Memory B cell (primary cell): ENCODE results near the gene CD53.
"Not testable (repeated sequence)": the region's sequence is repeated elsewhere in the genome, so short reads cannot be mapped to it uniquely, and the experiment has no call there.

ENCODE experiments used
- ATAC-seq: fragments of 150-1000 bp; cut with Tn5 transposase; 2 replicates; pipeline ENCODE4 v1.10.0; 2021; ENCODE audit warnings: low read depth, mild to moderate bottlenecking, moderate library complexity
- DNase-seq, 2 donors: peaks; one replicate each; pipeline ENCODE4 v3.0.0; 2022; ENCODE audit warnings: low spot score in 2 of 2
- H3K27ac Mint-ChIP-seq: one replicate; pipeline ENCODE4 v1.8.0; 2022; ENCODE audit warnings: mild to moderate bottlenecking, moderate library complexity, mixed read lengths
- H3K27me3 Mint-ChIP-seq: one replicate; pipeline ENCODE4 v1.8.0; 2022; ENCODE audit warnings: mixed read lengths
- H3K36me3 Mint-ChIP-seq: one replicate; pipeline ENCODE4 v1.8.0; 2022; ENCODE audit warnings: mild to moderate bottlenecking, mixed read lengths
- H3K4me1 Mint-ChIP-seq: one replicate; pipeline ENCODE4 v1.8.0; 2022; ENCODE audit warnings: mixed read lengths
- H3K4me3 Mint-ChIP-seq: one replicate; pipeline ENCODE4 v1.8.0; 2022; ENCODE audit warnings: mild to moderate bottlenecking, moderate library complexity, mixed read lengths
- H3K9me3 Mint-ChIP-seq: one replicate; pipeline ENCODE4 v1.8.0; 2022; ENCODE audit warnings: mixed read lengths

CD53 gene, protein sequence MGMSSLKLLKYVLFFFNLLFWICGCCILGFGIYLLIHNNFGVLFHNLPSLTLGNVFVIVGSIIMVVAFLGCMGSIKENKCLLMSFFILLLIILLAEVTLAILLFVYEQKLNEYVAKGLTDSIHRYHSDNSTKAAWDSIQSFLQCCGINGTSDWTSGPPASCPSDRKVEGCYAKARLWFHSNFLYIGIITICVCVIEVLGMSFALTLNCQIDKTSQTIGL

DNA sequence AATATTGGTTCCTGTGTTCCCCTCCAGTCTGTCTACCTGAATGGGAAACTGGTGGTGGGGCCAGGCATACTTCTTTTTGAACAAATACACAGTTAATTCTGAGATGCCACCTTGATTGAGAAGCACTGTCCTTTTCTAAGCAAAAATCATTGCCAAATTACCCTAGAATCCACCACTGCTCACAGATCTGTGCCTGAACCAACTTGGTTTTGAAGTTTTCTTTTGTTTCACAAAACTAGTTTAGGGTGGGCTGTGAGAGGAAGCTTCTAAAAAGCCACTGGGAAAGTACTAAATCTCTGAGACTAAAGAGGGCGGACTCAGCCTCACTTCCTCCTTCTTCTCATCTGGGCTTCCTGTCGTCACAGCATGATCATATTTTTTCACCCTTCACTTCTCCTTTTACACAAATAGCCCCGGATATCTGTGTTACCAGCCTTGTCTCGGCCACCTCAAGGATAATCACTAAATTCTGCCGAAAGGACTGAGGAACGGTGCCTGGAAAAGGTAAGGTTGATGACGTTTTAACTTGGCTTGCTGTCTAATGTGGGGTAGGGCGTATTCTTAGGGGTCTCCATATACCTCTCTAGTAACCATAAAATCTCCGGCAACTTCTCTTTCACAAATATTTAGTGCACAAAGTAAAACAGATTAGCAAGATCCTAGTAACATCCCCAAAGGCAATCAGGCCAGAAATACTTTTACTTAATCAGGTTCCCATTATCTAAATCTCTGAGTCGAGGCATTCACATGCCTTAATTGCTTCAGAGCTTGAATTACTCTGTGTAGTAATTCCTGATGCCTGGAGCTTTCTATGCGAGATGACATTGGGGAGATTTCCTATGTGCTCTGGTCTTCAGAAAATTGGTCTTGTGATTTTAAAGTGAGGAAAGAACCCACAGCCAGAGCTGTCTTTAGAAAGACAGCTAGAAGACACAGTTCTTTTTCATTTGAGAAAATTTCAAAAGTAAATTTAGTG lies at the start of gene CD53:
Gene CD53 (plus strand): TSS at position 404 of the 976 bp plus-strand sequence. CDS start 18,261 bp downstream, outside the sequence.
- Mint-ChIP-seq H3K4me3 (peak within 1 kb of the TSS; percentile 99), H3K27me3 (no peaks in the 10 kb centered on the region), H3K4me1 (peaks cover 45% of the 10 kb centered on the region), H3K36me3 (peaks cover 34% of the 10 kb centered on the region), H3K9me3 (no peaks in the 10 kb centered on the region), H3K27ac (peak within 1 kb of the TSS; percentile 91)
- ATAC-seq (peak; percentile 80), DNase-seq (peak; percentile 53 to 74)

DNA sequence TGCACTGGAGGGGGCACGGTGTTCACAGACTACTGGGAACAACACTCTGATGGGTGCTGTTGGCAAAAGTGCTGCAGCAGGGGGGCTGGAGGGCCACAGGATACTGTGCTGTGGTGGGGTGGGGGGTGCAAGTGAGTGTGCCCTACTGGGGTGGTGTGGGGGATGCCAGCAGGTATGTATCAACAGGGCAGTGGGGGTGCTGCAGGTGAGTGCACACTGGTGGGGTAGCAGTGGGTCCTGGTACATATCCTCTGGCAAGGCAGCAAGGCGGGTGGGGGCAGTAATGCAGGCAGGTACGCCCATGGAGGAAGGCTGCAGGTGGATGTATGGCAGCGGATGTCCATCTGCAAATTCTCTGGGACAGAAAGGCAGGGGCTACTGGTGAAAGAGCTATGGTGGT lies 48.8 kb upstream of the CD53 start:
- H3K36me3 Mint-ChIP-seq = no peaks in the 10 kb centered on the region
- H3K27ac Mint-ChIP-seq = no peak overlapping the region
- ATAC-seq (no peak), DNase-seq (no peak)
- no peak overlapping the region for H3K4me3 Mint-ChIP-seq
- H3K27me3 Mint-ChIP-seq = no peaks in the 10 kb centered on the region
- peaks cover 3% of the 10 kb centered on the region for H3K9me3 Mint-ChIP-seq
- H3K4me1 Mint-ChIP-seq = peaks cover 26% of the 10 kb centered on the region

DNA sequence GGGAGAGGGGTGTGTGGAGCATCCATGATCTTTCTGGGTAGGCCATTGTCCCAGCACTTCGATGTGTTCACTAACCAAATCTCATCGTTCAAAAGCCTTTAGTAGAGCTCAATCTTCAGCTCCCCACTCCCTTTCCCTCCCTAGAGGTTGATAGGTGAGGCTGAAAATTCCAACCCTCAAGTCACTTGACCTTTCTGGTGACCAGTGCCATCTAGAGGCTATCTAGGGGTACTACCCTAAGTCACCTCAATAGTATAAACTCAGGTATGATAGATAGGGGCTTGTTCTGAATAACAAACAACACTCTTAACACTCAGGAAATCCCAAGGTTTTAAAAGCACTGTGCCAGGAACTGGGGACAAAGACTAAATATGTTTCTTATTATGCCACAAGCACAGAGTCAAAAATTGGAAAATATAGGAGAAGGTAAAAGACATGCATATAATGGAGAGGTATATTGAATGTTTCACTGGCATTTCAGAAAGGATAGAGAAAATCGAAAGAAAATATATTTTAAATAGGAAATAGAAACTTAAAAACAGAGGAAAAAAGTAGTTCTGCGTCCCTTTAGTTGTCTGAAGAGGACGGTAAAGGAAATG lies 42.9 kb upstream of the CD53 start:
- Mint-ChIP-seq H3K27me3 (no peaks in the 10 kb centered on the region), H3K9me3 (no peaks in the 10 kb centered on the region), H3K4me3 (no peak overlapping the region), H3K36me3 (peaks cover 2% of the 10 kb centered on the region), H3K4me1 (peaks cover 27% of the 10 kb centered on the region), H3K27ac (no peak overlapping the region)
- DNase-seq (peak; percentile 32 to 53), ATAC-seq (peak; percentile 88)

DNA sequence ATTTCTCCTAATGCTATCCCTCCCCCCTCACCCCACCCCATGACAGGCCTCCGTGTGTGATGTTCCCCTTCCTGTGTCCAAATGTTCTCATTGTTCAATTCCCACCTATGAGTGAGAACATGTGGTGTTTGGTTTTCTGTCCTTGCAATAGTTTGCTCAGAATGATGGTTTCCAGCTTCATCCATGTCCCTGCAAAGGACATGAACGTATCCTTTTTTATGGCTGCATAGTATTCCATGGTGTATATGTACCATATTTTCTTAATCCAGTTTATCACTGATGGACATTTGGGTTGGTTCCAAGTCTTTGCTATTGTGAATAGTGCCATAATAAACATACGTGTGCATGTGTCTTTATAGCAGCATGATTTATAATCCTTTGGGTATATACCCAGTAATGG lies 39.2 kb upstream of the CD53 start:
- not testable (repeated sequence) for H3K4me1 Mint-ChIP-seq, H3K27me3 Mint-ChIP-seq, H3K4me3 Mint-ChIP-seq, DNase-seq, H3K9me3 Mint-ChIP-seq, H3K27ac Mint-ChIP-seq, ATAC-seq, H3K36me3 Mint-ChIP-seq

- H3K4me3 Mint-ChIP-seq = no peak overlapping the region
- ATAC-seq (no peak), DNase-seq (no peak)
- H3K36me3 Mint-ChIP-seq = no peaks in the 10 kb centered on the region
- H3K27me3 Mint-ChIP-seq = no peaks in the 10 kb centered on the region
- H3K9me3 Mint-ChIP-seq = peaks cover 2% of the 10 kb centered on the region
- H3K27ac Mint-ChIP-seq = no peak overlapping the region
- H3K4me1 Mint-ChIP-seq = peaks cover 10% of the 10 kb centered on the region
Observed at GRCh38 chr1:110846861-110847260, 26.1 kb upstream of the CD53 start.

DNA sequence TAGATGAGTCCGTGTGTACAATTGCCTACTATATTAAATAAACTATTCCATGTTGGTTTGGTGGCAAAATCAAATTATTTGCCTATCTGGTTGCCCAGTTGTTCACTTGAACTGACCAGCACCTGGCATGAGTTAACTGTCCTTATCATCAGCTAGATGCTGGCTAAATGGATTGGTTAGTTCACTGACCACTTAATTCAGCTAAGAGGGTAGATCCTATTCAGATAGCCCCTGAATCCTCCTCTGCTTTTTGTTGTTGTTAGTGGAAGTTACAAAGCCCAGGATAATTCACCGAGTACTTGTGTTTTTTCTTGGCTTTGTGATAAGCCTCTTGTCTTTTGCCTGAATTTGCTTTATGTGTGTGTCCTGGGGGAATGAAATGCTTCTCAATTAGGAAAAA lies 22.8 kb upstream of the CD53 start:
- ATAC-seq = no peak
- Mint-ChIP-seq H3K36me3 (no peaks in the 10 kb centered on the region), H3K4me1 (peaks cover 7% of the 10 kb centered on the region), H3K27ac (no peak overlapping the region), H3K27me3 (no peaks in the 10 kb centered on the region), H3K4me3 (no peak overlapping the region), H3K9me3 (no peaks in the 10 kb centered on the region)
- no peak for DNase-seq

DNA sequence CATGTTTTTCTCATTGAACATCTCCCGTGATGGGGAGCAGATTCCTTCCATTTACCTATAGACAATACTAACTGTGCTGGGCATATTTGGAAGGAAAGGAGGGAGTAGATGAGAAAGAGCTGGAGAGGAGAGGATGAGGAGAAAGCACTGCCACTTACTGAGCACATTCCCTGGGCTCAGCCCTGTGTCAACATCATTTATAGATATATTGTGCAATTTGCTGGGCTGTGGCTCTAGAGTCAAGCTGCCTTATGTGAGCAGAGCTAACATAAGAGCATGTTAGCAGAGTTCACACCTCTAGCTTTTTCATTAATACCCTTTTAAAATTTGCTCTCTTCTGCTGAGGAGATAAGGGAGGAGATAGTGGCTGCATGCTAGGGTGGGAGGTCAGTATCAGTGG lies 22.3 kb upstream of the CD53 start:
- ATAC-seq (no peak), DNase-seq (no peak)
- Mint-ChIP-seq H3K27me3 (no peaks in the 10 kb centered on the region), H3K36me3 (no peaks in the 10 kb centered on the region), H3K27ac (no peak overlapping the region), H3K9me3 (no peaks in the 10 kb centered on the region), H3K4me3 (no peak overlapping the region), H3K4me1 (peaks cover 8% of the 10 kb centered on the region)

GRCh38 chr1:110853135-110853534 lies 19.8 kb upstream of the CD53 start:
- no peak overlapping the region for H3K27ac Mint-ChIP-seq
- no peaks in the 10 kb centered on the region for H3K27me3 Mint-ChIP-seq
- H3K4me1 Mint-ChIP-seq = peaks cover 12% of the 10 kb centered on the region
- H3K9me3 Mint-ChIP-seq = no peaks in the 10 kb centered on the region
- ATAC-seq (no peak), DNase-seq (no peak)
- no peaks in the 10 kb centered on the region for H3K36me3 Mint-ChIP-seq
- H3K4me3 Mint-ChIP-seq = no peak overlapping the region

- H3K36me3 Mint-ChIP-seq = no peaks in the 10 kb centered on the region
- DNase-seq (no peak), ATAC-seq (no peak)
- no peak overlapping the region for H3K27ac Mint-ChIP-seq
- no peak overlapping the region for H3K4me3 Mint-ChIP-seq
- no peaks in the 10 kb centered on the region for H3K27me3 Mint-ChIP-seq
- peaks cover 31% of the 10 kb centered on the region for H3K4me1 Mint-ChIP-seq
- H3K9me3 Mint-ChIP-seq = peaks cover 2% of the 10 kb centered on the region
Observed at GRCh38 chr1:110856410-110856809, 16.5 kb upstream of the CD53 start.

DNA sequence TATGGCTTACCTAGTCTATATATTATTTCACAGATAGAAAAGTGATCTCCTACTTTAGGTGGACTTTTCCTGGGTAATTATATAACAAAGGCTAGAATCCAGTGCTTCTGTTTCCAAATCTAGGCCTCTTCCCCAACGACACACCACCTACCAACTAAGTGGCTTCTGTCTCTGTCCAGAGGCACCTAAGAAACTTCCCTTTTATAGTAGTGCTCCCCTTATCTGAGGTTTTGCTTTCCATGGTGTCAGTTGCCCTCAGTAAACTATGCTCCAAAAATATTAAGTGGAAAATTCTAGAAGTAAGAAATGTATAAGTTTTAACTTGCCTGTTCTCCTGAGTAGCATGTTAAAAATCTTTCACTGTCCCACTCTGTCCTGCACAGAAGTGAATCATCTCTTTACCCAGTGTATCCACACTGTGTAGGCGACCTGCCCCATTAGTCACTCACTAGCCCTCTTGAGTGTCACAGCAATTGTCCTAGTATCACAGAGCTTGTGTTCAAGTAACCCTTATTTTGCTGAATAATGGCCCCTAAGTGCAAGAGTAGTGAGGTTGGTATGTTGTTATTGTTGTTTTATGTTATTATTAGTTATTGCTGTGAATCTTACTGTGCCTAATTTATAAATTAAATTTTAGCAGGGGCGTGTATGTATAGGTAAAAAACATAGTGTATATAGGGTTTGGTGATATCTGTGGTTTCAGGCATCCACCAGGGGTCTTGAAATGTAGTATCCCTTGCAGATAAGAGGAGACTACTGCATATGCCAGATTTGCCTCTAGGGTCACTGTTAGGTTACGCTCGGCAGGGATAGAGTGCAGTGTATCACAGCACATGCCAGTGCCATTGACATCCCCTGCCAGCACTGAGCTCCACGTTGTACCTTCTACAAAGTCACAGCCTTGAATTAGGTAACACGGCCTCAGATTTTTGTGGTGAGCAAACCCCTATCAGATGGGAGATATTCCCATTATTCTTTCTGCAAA lies 14.7 kb upstream of the CD53 start:
- peak overlapping the region; percentile 79 for H3K27ac Mint-ChIP-seq
- peaks cover 2% of the 10 kb centered on the region for H3K9me3 Mint-ChIP-seq
- H3K27me3 Mint-ChIP-seq = no peaks in the 10 kb centered on the region
- peak overlapping the region; percentile 47 for H3K4me3 Mint-ChIP-seq
- H3K4me1 Mint-ChIP-seq = peaks cover 34% of the 10 kb centered on the region
- H3K36me3 Mint-ChIP-seq = peaks cover 2% of the 10 kb centered on the region
- peak; percentile 70 for ATAC-seq
- no peak for DNase-seq

DNA sequence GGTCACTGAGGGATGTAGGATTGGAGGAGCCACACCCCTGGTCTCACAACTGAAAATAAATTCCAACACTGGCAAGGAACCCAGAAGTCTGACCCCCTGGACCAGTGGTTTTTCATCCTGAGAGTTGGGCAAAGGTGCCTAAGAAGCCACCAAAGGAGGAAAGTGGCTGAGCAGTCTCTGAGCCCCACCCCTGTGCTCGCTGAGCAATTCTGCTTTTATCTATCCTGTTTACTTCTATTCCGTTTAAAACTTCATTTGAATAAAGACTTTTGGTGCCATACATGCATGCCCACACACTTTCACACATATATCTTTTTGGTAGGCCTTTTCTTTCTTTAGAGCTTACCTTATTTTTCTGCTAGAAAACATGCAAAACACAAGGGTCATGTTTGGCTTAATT lies 13.9 kb upstream of the CD53 start:
- H3K4me3 Mint-ChIP-seq = peak overlapping the region; percentile 52
- peak overlapping the region; percentile 79 for H3K27ac Mint-ChIP-seq
- ATAC-seq = peak; percentile 50
- H3K4me1 Mint-ChIP-seq = peaks cover 35% of the 10 kb centered on the region
- H3K9me3 Mint-ChIP-seq = peaks cover 3% of the 10 kb centered on the region
- H3K36me3 Mint-ChIP-seq = peaks cover 2% of the 10 kb centered on the region
- no peaks in the 10 kb centered on the region for H3K27me3 Mint-ChIP-seq
- no peak for DNase-seq

- peaks cover 8% of the 10 kb centered on the region for H3K9me3 Mint-ChIP-seq
- peaks cover 9% of the 10 kb centered on the region for H3K36me3 Mint-ChIP-seq
- H3K27me3 Mint-ChIP-seq = no peaks in the 10 kb centered on the region
- ATAC-seq (no peak), DNase-seq (no peak)
- H3K4me3 Mint-ChIP-seq = no peak overlapping the region
- H3K4me1 Mint-ChIP-seq = peaks cover 33% of the 10 kb centered on the region
- H3K27ac Mint-ChIP-seq = peak overlapping the region; percentile 45
Observed at GRCh38 chr1:110860174-110860573, 12.8 kb upstream of the CD53 start.

- not testable (repeated sequence) for H3K4me3 Mint-ChIP-seq, H3K27ac Mint-ChIP-seq, H3K36me3 Mint-ChIP-seq, H3K27me3 Mint-ChIP-seq, DNase-seq, H3K9me3 Mint-ChIP-seq, ATAC-seq
- peaks cover 33% of the 10 kb centered on the region for H3K4me1 Mint-ChIP-seq
Observed at GRCh38 chr1:110860620-110861019, 12.3 kb upstream of the CD53 start.
